Prostate gland (tissue), 2 donors: ENCODE measurements around the gene SYPL2.

ENCODE experiments used
- CTCF ChIP-seq, 4 experiments: fragments of 200-600 bp in 2 of 4; fragments of 450-650 bp in 2 of 4; sonication (generic) in 2 of 4; IDR thresholded peaks; 1 replicate in 3 of 4; 2 replicates in 1 of 4; pipeline ENCODE4 v1.5.1; 2016 to 2019; ENCODE audit warnings: antibody characterized with exemption in 4 of 4, mild to moderate bottlenecking in 2 of 4, moderate library complexity in 2 of 4
- POLR2A ChIP-seq: fragments of 450-650 bp; IDR thresholded peaks from one replicate; pipeline ENCODE4 v1.6.1; 2016; ENCODE audit warnings: antibody characterized with exemption, mild to moderate bottlenecking
- POLR2AphosphoS5 ChIP-seq: sonication (generic); formaldehyde crosslinking; IDR thresholded peaks from one replicate; pipeline ENCODE4 v1.6.1; 2017; ENCODE audit warnings: antibody characterized with exemption

GRCh38 chr1:109474697-109475096, 8.4 kb downstream of the SYPL2 start:
- TF ChIP-seq POLR2A (no peak), CTCF (IDR thresholded peaks at IDR 0.05) (no peak), POLR2AphosphoS5 (no peak)
